GM10248 (cell line): ENCODE data around the gene IL10RB.

ENCODE experiments used
- CTCF ChIA-PET: fragments of 300-600 bp; sonication (Branson Sonifier 250); formaldehyde crosslinking; extraction: SDS; loops from one replicate; lab custom pipeline; 2021; ENCODE audit warnings: antibody characterized with exemption; lab: Yijun Ruan, JAX
- POLR2A ChIA-PET: fragments of 350-650 bp; sonication (Branson Sonifier 250); formaldehyde crosslinking; extraction: SDS; loops from one replicate; lab custom pipeline; 2020; ENCODE audit warnings: antibody characterized with exemption; lab: Yijun Ruan, JAX
- DNase-seq: peaks from one replicate; pipeline ENCODE4 v3.0.0; 2012; ENCODE audit errors: extremely low spot score
- CTCF ChIP-seq: IDR thresholded peaks from 2 replicates; pipeline ENCODE4 v1.5.1; 2012; ENCODE audit warnings: mild to moderate bottlenecking, low read depth; ENCODE audit errors: extremely low read depth, missing control alignments, control extremely low read depth

IL10RB gene

GRCh38 chr21:33259995-33260394 lies 6.2 kb upstream of the IL10RB start:
- POLR2A ChIA-PET: no interaction called here

GRCh38 chr21:33261635-33262034 lies 4.5 kb upstream of the IL10RB start:
- TF ChIP-seq CTCF: no peak
- ChIA-PET CTCF (interaction anchor here (2.0 to 2.2 kb wide), 2 partner anchors 62 to 64 kb away, joined by 6 to 10 read pairs; no protein-coding TSS in a partner anchor), POLR2A (no interaction called here)
- DNase-seq: no peak

More at GRCh38 chr21:33259995-33260394, 6.2 kb upstream of the IL10RB start:
- no peak for TF ChIP-seq CTCF
- CTCF ChIA-PET: no interaction called here
- no peak for DNase-seq

GRCh38 chr21:33262921-33263320 lies 3.2 kb upstream of the IL10RB start:
- CTCF ChIA-PET: interaction anchor here (2.0 to 2.2 kb wide), 2 partner anchors 63 to 66 kb away, joined by 6 to 10 read pairs; no protein-coding TSS in a partner anchor
- POLR2A ChIA-PET: no interaction called here
- no peak for DNase-seq
- no peak for TF ChIP-seq CTCF

- TF ChIP-seq CTCF: no peak
- ChIA-PET CTCF (interaction anchor here (1.2 kb wide), 1 partner anchor 22 kb away, joined by 3 read pairs; no protein-coding TSS in a partner anchor), POLR2A (interaction anchor here (0.5 kb wide), 1 partner anchor 97 kb away, joined by 5 read pairs; no protein-coding TSS in a partner anchor)
- no peak for DNase-seq
Observed at GRCh38 chr21:33264561-33264960, 1.6 kb upstream of the IL10RB start.

- ChIA-PET CTCF (interaction anchor here (1.0 to 3.0 kb wide), 5 partner anchors 10 to 66 kb away, joined by 3 to 14 read pairs (median 5); no protein-coding TSS in a partner anchor), POLR2A (interaction anchor here (1.1 kb wide), 1 partner anchor 27 kb away, joined by 3 read pairs; no protein-coding TSS in a partner anchor)
- no peak for TF ChIP-seq CTCF
- peak; percentile 63 for DNase-seq
Observed at GRCh38 chr21:33265664-33266049, 510 bp upstream of the IL10RB start.

- no peak for TF ChIP-seq CTCF
- POLR2A ChIA-PET: interaction anchor here (0.6 to 1.1 kb wide), 4 partner anchors 28 to 610 kb away, joined by 3 read pairs; partner anchors contain the start of gene SYNJ1
- CTCF ChIA-PET: interaction anchor here (1.0 to 3.0 kb wide), 8 partner anchors 11 to 339 kb away, joined by 4 to 14 read pairs (median 6); no protein-coding TSS in a partner anchor
- DNase-seq: peak; percentile 52
Observed at GRCh38 chr21:33266789-33267135, 595 bp downstream of the IL10RB start.

GRCh38 chr21:33267250-33267649 lies 1.1 kb downstream of the IL10RB start:
- POLR2A ChIA-PET: interaction anchor here (0.5 to 0.9 kb wide), 3 partner anchors 31 to 58 kb away, joined by 3 to 7 read pairs (median 7); no protein-coding TSS in a partner anchor
- CTCF ChIA-PET: interaction anchor here (1.0 to 3.0 kb wide), 8 partner anchors 11 to 339 kb away, joined by 4 to 14 read pairs (median 6); no protein-coding TSS in a partner anchor
- no peak for DNase-seq
- no peak for TF ChIP-seq CTCF
